Measurements from ENCODE around the gene FXR2. TPM values are rescaled to one million over a fixed set of nuclear protein-coding genes. Genes with fewer than 3 reads are reported as not detected.
"Not testable (repeated sequence)": the region's sequence is repeated elsewhere in the genome, so short reads cannot be mapped to it uniquely, and the experiment has no call there.

Gene FXR2
- total and polyA plus RNA-seq, 2 experiments from 2014 or later: 10.9 to 24.4 TPM

DNA sequence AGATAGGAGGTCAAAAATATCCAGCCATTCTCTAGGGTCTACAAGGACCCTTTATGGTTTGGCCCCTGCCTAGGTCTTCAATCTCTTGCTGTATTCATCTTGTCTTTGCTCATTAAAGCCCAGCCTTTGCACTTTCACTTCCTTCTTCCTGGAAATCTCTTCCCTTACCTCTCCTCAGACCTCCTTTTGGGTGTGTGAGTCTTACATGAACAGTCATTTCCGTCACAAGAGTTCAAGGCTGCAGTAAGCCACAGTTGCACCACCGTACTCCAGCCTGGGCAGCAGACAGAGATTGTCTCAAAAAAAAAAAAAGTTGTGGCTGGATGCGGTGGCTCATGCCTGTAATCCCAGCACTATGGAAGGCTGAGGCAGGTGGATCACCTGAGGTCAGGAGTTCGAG, 30.1 kb upstream of the FXR2 start:
- TF ChIP-seq CREB1 (CRISPR knock-in tag; IDR thresholded peaks at IDR 0.05; ENCODE audit: low read depth): no peak
- no peak for TF ChIP-seq EZH2phosphoT487 (IDR thresholded peaks at IDR 0.05; ENCODE audit: unreplicated experiment)
- no peak for TF ChIP-seq STAT1 (IDR thresholded peaks at IDR 0.05; ENCODE audit: unreplicated experiment)
- TF ChIP-seq, protein P1, sequence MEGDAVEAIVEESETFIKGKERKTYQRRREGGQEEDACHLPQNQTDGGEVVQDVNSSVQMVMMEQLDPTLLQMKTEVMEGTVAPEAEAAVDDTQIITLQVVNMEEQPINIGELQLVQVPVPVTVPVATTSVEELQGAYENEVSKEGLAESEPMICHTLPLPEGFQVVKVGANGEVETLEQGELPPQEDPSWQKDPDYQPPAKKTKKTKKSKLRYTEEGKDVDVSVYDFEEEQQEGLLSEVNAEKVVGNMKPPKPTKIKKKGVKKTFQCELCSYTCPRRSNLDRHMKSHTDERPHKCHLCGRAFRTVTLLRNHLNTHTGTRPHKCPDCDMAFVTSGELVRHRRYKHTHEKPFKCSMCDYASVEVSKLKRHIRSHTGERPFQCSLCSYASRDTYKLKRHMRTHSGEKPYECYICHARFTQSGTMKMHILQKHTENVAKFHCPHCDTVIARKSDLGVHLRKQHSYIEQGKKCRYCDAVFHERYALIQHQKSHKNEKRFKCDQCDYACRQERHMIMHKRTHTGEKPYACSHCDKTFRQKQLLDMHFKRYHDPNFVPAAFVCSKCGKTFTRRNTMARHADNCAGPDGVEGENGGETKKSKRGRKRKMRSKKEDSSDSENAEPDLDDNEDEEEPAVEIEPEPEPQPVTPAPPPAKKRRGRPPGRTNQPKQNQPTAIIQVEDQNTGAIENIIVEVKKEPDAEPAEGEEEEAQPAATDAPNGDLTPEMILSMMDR (conservative IDR thresholded peaks at IDR 0.05; ENCODE audit: low read depth in 2 of 2): no peak
- Histone ChIP-seq H4K20me1 (replicated peaks; ENCODE audit: insufficient read depth) (no peaks in the 10 kb centered on the region), H3K4me2 (no peak overlapping the region), H2AFZ (no peak overlapping the region), H3K36me3 (ENCODE audit: insufficient read depth) (no peaks in the 10 kb centered on the region), H3K27ac (ENCODE audit: low read depth) (no peak overlapping the region), H3K4me3 (no peak overlapping the region), H3K4me1 (ENCODE audit: insufficient read depth) (peaks cover 1% of the 10 kb centered on the region; the same call in 1 of the 2 replicates), H3K9me2 (ENCODE audit: insufficient read depth) (no peaks in the 10 kb centered on the region), H3F3A (replicated peaks; ENCODE audit: low read depth) (0 out of 2 replicates have a peak, but pooled peaks cover under 1% of the 10 kb centered on the region), H3K79me2 (replicated peaks; ENCODE audit: insufficient read depth) (no peaks in the 10 kb centered on the region), H3K27me3 (ENCODE audit: insufficient read depth) (peaks cover 7% of the 10 kb centered on the region)
- H3K27me3 Mint-ChIP-seq (ENCODE audit: insufficient read depth, low read depth, poor library complexity): peaks cover 13% of the 10 kb centered on the region
- ATAC-seq (no peak), DNase-seq (ENCODE audit: low spot score) (no peak)
- no peak overlapping the region for H3K27ac Mint-ChIP-seq
- H3K4me1 Mint-ChIP-seq: peaks cover 1% of the 10 kb centered on the region
- H3K36me3 Mint-ChIP-seq (ENCODE audit: low read depth): no peaks in the 10 kb centered on the region
- peaks cover 2% of the 10 kb centered on the region; the same call in 1 of the 3 replicates for H3K9me3 Mint-ChIP-seq
- H3K4me3 Mint-ChIP-seq: no peak overlapping the region; the same call in 2 of the 3 replicates

DNA sequence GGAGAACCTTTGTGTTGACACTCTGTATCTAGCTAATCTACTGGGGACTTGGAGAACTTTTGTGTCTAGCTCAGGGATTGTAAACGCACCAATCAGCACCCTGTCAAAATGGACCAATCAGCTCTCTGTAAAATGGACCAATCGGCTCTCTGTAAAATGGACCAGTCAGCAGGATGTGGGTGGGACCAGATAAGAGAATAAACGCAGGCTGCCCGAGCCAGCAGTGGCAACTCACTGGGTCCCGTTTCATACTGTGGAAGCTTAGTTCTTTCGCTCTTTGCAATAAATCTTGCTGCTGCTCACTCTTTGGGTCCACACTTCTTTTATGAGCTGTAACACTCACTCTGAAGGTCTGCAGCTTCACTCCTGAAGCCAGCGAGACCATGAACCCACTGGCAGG, 26.9 kb upstream of the FXR2 start:
- H3K27me3 ChIP-seq (ENCODE audit: insufficient read depth); H3K9me2 ChIP-seq (ENCODE audit: insufficient read depth); H3K36me3 ChIP-seq (ENCODE audit: insufficient read depth); H3K4me2 ChIP-seq; H3K4me1 ChIP-seq (ENCODE audit: insufficient read depth); H3K79me2 ChIP-seq (replicated peaks; ENCODE audit: insufficient read depth); H3K27me3 Mint-ChIP-seq (ENCODE audit: insufficient read depth, low read depth, poor library complexity); H3K27ac Mint-ChIP-seq; H3K4me3 ChIP-seq; H3K4me3 Mint-ChIP-seq; H3F3A ChIP-seq (replicated peaks; ENCODE audit: low read depth); H3K27ac ChIP-seq (ENCODE audit: low read depth); H3K36me3 Mint-ChIP-seq (ENCODE audit: low read depth); H2AFZ ChIP-seq; H4K20me1 ChIP-seq (replicated peaks; ENCODE audit: insufficient read depth); H3K9me3 Mint-ChIP-seq; H3K4me1 Mint-ChIP-seq; DNase-seq (ENCODE audit: low spot score); ATAC-seq: not testable (repeated sequence)

DNA sequence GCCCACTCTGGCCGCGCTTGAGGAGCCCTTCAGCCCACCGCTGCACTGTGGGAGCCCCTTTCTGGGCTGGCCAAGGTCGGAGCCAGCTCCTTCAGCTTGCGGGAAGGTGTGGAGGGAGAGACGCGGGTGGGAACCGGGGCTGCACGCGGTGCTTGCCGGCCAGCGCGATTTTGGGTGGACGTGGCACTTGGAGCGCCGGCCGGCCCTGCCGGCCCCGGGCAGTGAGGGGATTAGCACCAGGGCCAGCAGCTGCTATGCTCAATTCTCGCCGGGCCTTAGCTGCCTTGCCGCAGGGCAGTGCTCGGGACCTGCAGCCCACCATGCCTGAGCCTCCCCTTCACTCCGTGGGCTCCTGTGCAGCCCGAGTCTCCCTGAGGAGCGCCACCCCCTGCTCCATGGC, 26.1 kb upstream of the FXR2 start:
- Histone ChIP-seq H2AFZ (no peak overlapping the region), H3K4me2 (no peak overlapping the region), H3F3A (replicated peaks; ENCODE audit: low read depth) (no peaks in the 10 kb centered on the region), H4K20me1 (replicated peaks; ENCODE audit: insufficient read depth) (no peaks in the 10 kb centered on the region), H3K27ac (ENCODE audit: low read depth) (no peak overlapping the region), H3K79me2 (replicated peaks; ENCODE audit: insufficient read depth) (no peaks in the 10 kb centered on the region), H3K4me3 (no peak overlapping the region), H3K9me2 (ENCODE audit: insufficient read depth) (no peaks in the 10 kb centered on the region), H3K4me1 (ENCODE audit: insufficient read depth) (peaks cover 7% of the 10 kb centered on the region; the same call in 1 of the 2 replicates), H3K27me3 (ENCODE audit: insufficient read depth) (no peaks in the 10 kb centered on the region), H3K36me3 (ENCODE audit: insufficient read depth) (no peaks in the 10 kb centered on the region)
- DNase-seq (ENCODE audit: low spot score) (no peak), ATAC-seq (no peak)
- Mint-ChIP-seq H3K4me1 (peaks cover 9% of the 10 kb centered on the region), H3K4me3 (no peak overlapping the region), H3K36me3 (ENCODE audit: low read depth) (no peaks in the 10 kb centered on the region), H3K27me3 (ENCODE audit: insufficient read depth, low read depth, poor library complexity) (peaks cover 6% of the 10 kb centered on the region), H3K27ac (no peak overlapping the region), H3K9me3 (peaks cover 2% of the 10 kb centered on the region; the same call in 1 of the 3 replicates)
- TF ChIP-seq, protein P1 (conservative IDR thresholded peaks at IDR 0.05; ENCODE audit: low read depth in 2 of 2): no peak
- TF ChIP-seq EZH2 (IDR thresholded peaks at IDR 0.05; ENCODE audit: low read depth, unreplicated experiment) (no peak), EZH2phosphoT487 (IDR thresholded peaks at IDR 0.05; ENCODE audit: unreplicated experiment) (no peak), JUNB (IDR thresholded peaks at IDR 0.05; ENCODE audit: unreplicated experiment) (no peak), ZNF114 (CRISPR knock-in tag; IDR thresholded peaks at IDR 0.05) (no peak), CREB1 (CRISPR knock-in tag; IDR thresholded peaks at IDR 0.05; ENCODE audit: low read depth) (no peak)
- TF ChIP-seq, protein P2, sequence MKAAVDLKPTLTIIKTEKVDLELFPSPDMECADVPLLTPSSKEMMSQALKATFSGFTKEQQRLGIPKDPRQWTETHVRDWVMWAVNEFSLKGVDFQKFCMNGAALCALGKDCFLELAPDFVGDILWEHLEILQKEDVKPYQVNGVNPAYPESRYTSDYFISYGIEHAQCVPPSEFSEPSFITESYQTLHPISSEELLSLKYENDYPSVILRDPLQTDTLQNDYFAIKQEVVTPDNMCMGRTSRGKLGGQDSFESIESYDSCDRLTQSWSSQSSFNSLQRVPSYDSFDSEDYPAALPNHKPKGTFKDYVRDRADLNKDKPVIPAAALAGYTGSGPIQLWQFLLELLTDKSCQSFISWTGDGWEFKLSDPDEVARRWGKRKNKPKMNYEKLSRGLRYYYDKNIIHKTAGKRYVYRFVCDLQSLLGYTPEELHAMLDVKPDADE (IDR thresholded peaks at IDR 0.05): no peak
- TF ChIP-seq, protein P3, sequence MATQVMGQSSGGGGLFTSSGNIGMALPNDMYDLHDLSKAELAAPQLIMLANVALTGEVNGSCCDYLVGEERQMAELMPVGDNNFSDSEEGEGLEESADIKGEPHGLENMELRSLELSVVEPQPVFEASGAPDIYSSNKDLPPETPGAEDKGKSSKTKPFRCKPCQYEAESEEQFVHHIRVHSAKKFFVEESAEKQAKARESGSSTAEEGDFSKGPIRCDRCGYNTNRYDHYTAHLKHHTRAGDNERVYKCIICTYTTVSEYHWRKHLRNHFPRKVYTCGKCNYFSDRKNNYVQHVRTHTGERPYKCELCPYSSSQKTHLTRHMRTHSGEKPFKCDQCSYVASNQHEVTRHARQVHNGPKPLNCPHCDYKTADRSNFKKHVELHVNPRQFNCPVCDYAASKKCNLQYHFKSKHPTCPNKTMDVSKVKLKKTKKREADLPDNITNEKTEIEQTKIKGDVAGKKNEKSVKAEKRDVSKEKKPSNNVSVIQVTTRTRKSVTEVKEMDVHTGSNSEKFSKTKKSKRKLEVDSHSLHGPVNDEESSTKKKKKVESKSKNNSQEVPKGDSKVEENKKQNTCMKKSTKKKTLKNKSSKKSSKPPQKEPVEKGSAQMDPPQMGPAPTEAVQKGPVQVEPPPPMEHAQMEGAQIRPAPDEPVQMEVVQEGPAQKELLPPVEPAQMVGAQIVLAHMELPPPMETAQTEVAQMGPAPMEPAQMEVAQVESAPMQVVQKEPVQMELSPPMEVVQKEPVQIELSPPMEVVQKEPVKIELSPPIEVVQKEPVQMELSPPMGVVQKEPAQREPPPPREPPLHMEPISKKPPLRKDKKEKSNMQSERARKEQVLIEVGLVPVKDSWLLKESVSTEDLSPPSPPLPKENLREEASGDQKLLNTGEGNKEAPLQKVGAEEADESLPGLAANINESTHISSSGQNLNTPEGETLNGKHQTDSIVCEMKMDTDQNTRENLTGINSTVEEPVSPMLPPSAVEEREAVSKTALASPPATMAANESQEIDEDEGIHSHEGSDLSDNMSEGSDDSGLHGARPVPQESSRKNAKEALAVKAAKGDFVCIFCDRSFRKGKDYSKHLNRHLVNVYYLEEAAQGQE (IDR thresholded peaks at IDR 0.05; ENCODE audit: unreplicated experiment): no peak
